Fibroblast of lung (primary cell): ENCODE measurements around the gene HAUS3.

Experiments
- EZH2 ChIP-seq: IDR thresholded peaks from 2 replicates; pipeline ENCODE4 v1.5.1; 2012; ENCODE audit warnings: low read length, control low read depth, mild to moderate bottlenecking; ENCODE audit errors: missing control alignments
- TF ChIP-seq, protein P1 (sequence below), 2 donors: IDR thresholded peaks in 1 of 2; conservative IDR thresholded peaks in 1 of 2; 1 replicate in 1 of 2; 2 replicates in 1 of 2; pipeline ENCODE4 v1.5.1; 2011 to 2012; ENCODE audit warnings: low read length in 2 of 2, control low read depth in 1 of 2, inconsistent platforms in 1 of 2, low read depth in 1 of 2, mild to moderate bottlenecking in 1 of 2

DNA sequence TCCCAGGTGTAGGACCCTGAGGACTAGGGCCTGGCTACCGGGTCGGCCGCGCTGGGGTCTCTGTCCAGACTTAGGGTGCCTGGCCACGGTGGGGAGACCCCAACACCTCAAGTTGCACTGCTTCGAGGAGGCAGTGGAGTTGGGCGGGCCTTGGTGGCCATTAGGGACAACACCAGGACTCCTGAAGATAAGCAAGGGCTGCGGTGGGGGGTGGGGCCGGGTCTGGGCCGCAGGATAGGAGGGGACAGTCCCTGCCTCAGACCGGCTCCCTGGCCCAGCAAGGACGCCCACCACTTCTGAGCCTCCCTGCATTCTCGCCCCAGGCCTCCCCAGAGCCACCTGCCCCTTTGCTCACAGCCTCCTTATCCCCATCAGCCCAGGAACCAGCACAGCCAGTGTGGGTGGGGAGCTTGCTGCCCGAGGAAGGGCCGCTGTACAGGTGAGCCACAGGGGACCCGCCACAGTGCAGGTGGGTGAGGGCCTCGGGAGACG is 25.4 kb upstream of the HAUS3 start:
- TF ChIP-seq, protein P1, sequence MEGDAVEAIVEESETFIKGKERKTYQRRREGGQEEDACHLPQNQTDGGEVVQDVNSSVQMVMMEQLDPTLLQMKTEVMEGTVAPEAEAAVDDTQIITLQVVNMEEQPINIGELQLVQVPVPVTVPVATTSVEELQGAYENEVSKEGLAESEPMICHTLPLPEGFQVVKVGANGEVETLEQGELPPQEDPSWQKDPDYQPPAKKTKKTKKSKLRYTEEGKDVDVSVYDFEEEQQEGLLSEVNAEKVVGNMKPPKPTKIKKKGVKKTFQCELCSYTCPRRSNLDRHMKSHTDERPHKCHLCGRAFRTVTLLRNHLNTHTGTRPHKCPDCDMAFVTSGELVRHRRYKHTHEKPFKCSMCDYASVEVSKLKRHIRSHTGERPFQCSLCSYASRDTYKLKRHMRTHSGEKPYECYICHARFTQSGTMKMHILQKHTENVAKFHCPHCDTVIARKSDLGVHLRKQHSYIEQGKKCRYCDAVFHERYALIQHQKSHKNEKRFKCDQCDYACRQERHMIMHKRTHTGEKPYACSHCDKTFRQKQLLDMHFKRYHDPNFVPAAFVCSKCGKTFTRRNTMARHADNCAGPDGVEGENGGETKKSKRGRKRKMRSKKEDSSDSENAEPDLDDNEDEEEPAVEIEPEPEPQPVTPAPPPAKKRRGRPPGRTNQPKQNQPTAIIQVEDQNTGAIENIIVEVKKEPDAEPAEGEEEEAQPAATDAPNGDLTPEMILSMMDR (conservative IDR thresholded peaks at IDR 0.05 in 1 of 2, IDR thresholded peaks at IDR 0.05 in 1 of 2; ENCODE audit: low read depth in 1 of 2, low read length in 2 of 2), result no peak
- no peak for TF ChIP-seq EZH2
